Stimulated activated CD8-positive, alpha-beta memory T cell treated with anti-CD3 and anti-CD28 coated beads, Interleukin-7, amount 100 ng/mL, for 48 hours (primary cell): ENCODE measurements around the gene BCR.

Experiments used
- DNase-seq, 2 donors: peaks; one replicate each; pipeline ENCODE4 v3.0.0-alpha.2; 2020; ENCODE audit warnings: low read depth in 1 of 2; ENCODE audit errors: extremely low read depth in 1 of 2

The BCR gene

GRCh38 chr22:23150762-23151161 lies 29.5 kb upstream of the BCR start:
- DNase-seq = no peak

- DNase-seq = no peak
Observed at GRCh38 chr22:23151827-23152226, 28.5 kb upstream of the BCR start.

- DNase-seq = no peak
Observed at GRCh38 chr22:23152238-23153114, 27.8 kb upstream of the BCR start.

- DNase-seq = no peak
Observed at GRCh38 chr22:23153994-23154393, 26.3 kb upstream of the BCR start.

GRCh38 chr22:23154461-23154860 lies 25.8 kb upstream of the BCR start:
- DNase-seq = no peak

- DNase-seq = no peak
Observed at GRCh38 chr22:23155143-23155542, 25.2 kb upstream of the BCR start.

- DNase-seq = no peak
Observed at GRCh38 chr22:23155831-23156230, 24.5 kb upstream of the BCR start.

- no peak for DNase-seq
Observed at GRCh38 chr22:23156286-23156685, 24.0 kb upstream of the BCR start.

- DNase-seq = no peak
Observed at GRCh38 chr22:23157560-23158515, 22.5 kb upstream of the BCR start.

GRCh38 chr22:23158516-23159290 lies 21.6 kb upstream of the BCR start:
- no peak for DNase-seq

- DNase-seq = no peak
Observed at GRCh38 chr22:23159291-23159630, 21.0 kb upstream of the BCR start.

GRCh38 chr22:23161029-23161428 lies 19.3 kb upstream of the BCR start:
- no peak for DNase-seq

GRCh38 chr22:23161574-23161973 lies 18.7 kb upstream of the BCR start:
- DNase-seq = no peak

GRCh38 chr22:23163665-23164064 lies 16.6 kb upstream of the BCR start:
- DNase-seq = no peak

GRCh38 chr22:23164091-23164490 lies 16.2 kb upstream of the BCR start:
- no peak for DNase-seq

GRCh38 chr22:23166042-23166831 lies 14.1 kb upstream of the BCR start:
- DNase-seq = no peak

- no peak for DNase-seq
Observed at GRCh38 chr22:23166841-23167616, 13.3 kb upstream of the BCR start.

GRCh38 chr22:23168391-23169042 lies 11.8 kb upstream of the BCR start:
- DNase-seq = no peak

GRCh38 chr22:23169043-23169406 lies 11.3 kb upstream of the BCR start:
- DNase-seq = no peak
